Eye (tissue), 1 donor: ENCODE results near the gene CCL27.
"Not testable (repeated sequence)": the region's sequence is repeated elsewhere in the genome, so short reads cannot be mapped to it uniquely, and the experiment has no call there.

Source experiments
- DNase-seq: peaks from one replicate; pipeline ENCODE4 v3.0.0-alpha.2; 2015

CCL27 gene

GRCh38 chr9:34648673-34649072 is 13.8 kb downstream of the CCL27 start:
- DNase-seq, result no peak

- DNase-seq, result no peak
Measured at GRCh38 chr9:34647651-34648050, 14.8 kb downstream of the CCL27 start.

- no peak for DNase-seq
Measured at GRCh38 chr9:34647084-34647403, 15.4 kb downstream of the CCL27 start.

DNA sequence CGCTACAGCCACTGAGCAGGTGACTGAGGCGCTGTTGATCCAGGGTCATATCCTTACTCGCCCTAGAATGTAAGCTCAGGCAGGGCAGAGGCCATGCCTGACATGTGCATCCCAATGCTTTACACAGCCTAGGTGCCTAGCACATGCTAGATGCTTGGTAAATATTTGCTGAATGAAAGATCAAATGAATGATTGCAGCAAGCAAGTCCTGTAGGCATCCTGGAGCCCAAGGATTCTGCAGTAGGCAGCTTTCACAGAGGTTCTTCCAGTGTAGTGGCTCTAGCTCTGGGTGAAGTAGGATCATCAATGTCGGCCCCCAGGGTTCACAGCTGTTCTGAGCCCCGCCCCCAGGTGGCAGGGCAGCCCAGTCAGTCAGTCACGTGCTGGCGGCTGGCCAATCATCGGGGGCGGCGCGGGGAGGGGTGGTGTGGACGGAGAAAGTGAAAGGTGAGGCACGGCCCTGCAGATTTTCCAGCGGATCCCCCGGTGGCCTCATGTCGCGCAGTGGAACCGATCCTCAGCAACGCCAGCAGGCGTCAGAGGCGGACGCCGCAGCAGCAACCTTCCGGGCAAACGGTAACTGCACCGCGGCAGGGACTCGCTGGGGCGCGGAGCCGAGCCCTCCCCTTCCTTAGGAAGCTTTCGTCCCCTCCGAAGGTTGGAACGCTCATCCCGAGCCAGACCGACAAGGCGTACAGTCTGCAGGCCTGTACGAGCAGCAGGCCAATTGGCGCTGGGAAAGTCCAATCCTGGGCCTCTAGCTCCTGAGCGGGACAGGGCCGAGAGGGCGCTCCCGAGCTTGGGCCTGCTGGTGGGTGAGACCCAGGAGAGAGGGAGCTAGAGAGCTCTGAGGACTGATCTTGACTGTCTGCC is 16.0 kb downstream of the CCL27 start, which contains the start of gene GALT:
TSS of gene GALT (plus strand) at position 465 of the 873 bp plus-strand sequence. CDS start at position 495, 30 bp downstream.
- peak; percentile 97 for DNase-seq

DNA sequence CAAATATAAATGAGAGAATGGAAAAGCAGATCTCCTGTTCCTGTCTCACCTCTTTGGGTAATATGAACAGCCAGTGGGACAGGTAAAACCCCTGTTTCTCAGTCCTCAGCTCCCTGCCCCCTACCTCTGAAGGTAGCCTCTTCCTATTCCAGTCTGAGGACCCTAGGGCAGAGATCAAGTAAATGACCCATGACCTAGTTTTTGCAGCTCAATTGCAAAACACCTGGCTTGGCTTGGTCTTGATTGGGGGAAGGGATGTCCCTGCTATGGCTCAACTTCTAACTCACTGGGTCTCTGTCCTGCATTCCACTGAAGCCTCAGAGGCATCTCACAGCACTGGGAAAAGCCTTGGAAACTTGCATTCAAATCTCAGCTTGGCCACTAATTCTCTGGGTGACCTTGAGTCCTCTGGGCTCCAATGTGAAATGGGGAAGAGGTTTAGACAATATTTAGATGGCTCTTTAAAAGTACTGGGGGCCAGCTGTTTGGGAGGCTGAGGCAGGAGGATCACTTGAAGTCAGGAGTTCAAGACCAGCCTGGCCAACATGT is 17.6 kb downstream of the CCL27 start:
- no peak for DNase-seq

- no peak for DNase-seq
Measured at GRCh38 chr9:34642679-34643078, 19.8 kb downstream of the CCL27 start.

DNA sequence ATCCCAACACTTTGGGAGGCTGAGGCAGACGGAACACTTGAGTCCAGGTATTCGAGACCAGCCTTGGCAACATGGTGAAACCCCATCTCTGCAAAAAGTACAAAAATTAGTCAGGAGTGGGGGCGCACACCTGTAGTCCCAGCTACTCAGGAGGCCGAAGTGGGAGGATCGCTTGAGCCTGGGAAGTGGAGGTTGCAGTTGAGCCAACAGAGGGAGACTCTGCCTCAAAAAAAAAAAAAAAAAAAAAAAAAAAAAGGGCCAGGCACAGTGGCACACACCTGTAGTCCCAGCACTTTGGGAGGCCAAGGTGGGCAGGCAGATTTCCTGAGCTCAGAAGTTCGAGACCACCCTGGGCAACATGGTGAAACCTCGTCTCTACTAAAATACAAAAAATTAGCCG is 23.1 kb downstream of the CCL27 start:
- DNase-seq, result not testable (repeated sequence)

- DNase-seq, result no peak
Measured at GRCh38 chr9:34638138-34638445, 24.4 kb downstream of the CCL27 start.

GRCh38 chr9:34637356-34638137 is 24.9 kb downstream of the CCL27 start, which contains the start of gene SIGMAR1:
TSS of gene SIGMAR1 (minus strand) at chr9:34637787. CDS start at chr9:34637697, 90 bp downstream.
- DNase-seq, result peak; percentile 98

DNA sequence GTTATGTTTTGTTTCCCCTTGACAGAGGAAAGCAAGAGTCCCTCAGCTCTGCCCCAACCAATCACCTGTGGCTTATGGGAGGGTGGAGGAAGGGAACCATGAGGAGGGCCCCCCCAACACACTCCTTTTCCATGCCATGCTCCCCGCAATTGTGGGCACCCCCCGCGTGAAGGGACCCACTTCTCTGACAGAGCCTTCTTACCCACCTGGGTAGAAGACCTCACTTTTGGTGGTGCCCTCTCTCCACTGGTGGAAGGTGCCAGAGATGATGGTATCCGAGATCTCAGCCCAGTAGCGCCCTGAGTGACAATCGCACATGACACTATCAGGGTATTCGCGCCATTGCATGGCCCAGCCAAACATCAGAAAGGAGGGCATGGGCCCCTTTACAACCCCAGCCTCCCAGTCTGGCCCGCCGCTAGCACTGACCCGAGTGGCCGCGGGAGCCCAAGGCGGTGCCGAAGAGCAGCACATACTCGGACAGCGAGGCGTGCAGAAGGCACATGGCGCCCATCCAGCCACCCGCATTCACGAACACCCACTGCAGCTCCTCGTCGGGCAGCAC is 25.6 kb downstream of the CCL27 start:
- DNase-seq, result no peak

DNA sequence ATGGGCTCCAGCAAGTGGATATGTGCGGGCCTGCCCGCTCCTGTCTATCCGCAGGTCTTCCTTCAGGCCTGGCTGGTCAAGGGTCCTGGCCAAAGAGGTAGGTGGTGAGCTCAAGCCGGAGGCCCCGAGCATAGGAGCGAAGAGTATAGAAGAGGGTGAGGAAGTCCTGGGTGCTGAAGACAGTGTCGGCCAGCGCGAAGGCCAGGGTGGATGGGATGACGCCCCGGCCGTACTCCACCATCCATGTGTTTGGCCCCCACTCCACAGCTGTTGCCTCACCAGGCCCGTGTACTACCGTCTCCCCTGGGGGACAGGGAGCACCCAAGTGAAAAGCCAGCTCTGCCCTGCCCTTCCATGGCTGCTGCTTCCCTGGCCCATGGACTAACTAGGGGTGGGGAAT is 26.9 kb downstream of the CCL27 start:
- no peak for DNase-seq

- no peak for DNase-seq
Measured at GRCh38 chr9:34634551-34635248, 27.8 kb downstream of the CCL27 start.

GRCh38 chr9:34633851-34634550 is 28.5 kb downstream of the CCL27 start:
- peak; percentile 83 for DNase-seq

- no peak for DNase-seq
Measured at GRCh38 chr9:34633166-34633565, 29.3 kb downstream of the CCL27 start.

GRCh38 chr9:34630402-34631154 is 31.9 kb downstream of the CCL27 start:
- no peak for DNase-seq

GRCh38 chr9:34629491-34629808 is 33.0 kb downstream of the CCL27 start:
- no peak for DNase-seq

GRCh38 chr9:34628656-34629490 is 33.6 kb downstream of the CCL27 start, which contains the start of gene ARID3C:
TSS of gene ARID3C (minus strand) at chr9:34629066. CDS start at chr9:34628014, 1,052 bp downstream.
- DNase-seq, result peak; percentile 47

GRCh38 chr9:34627716-34628655 is 34.5 kb downstream of the CCL27 start:
- DNase-seq, result no peak

GRCh38 chr9:34625186-34625486 is 37.3 kb downstream of the CCL27 start:
- DNase-seq, result no peak
